ENCODE results near the gene DBN1. TPM values are rescaled to one million over a fixed set of nuclear protein-coding genes. Genes with fewer than 3 reads are reported as not detected.
A peak's percentile ranks its signal among the peaks of the same experiment; 100 is the strongest.

Gene DBN1
- total and polyA plus RNA-seq, 2 donors (not counting 1 experiment from before 2014, with no cell fraction given) = 1.4 to 1.9 TPM

DNA sequence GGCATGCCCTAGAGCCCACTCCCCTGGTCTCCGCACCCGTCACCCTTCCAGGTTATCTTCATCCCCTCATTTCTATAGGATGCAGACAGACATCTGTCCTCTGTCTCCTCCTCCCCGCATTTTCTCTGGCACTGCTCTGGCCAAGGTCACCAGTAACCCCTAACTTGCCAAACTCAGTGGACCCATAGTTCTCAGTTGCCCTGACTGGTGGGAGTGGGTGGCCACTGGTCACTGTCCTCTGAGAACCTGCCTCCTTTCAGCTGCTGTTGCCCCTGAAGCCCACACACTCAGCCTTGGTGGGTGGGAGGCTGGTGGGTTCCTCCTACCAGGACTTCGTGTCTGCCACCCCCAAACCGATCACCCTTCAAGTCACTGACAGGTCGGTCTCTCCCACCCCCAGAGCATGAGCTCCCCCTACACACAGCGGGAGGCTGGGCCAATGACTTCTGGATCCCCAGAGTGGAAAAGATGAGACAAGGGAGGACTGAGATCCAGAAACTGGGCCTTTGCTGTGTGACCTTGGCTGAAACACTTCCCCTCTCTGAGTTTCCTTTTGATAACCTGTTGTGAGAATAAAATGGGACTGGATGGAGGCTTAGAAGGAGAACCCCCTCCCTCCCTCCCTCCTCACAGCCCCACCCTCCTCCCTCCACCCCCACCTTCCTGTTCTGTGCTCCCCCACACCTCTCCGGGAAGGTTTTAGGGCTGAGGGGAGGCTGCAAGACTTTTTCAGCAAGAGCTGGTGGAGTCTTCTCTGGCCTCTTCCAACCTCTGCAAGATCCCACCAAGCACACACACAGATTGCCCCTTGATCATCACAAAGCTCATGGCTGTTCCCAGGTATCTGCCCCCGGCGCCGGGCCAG lies 2.4 kb upstream of the DBN1 start:
- peaks cover 35% of the 10 kb centered on the region for H3K4me1 Mint-ChIP-seq
- H3K27ac Mint-ChIP-seq = peak overlapping the region; percentile 28
- no peaks in the 10 kb centered on the region for H3K36me3 ChIP-seq (replicated peaks in 1 of 2; ENCODE audit: control extremely low read depth in 1 of 2, control insufficient read depth in 1 of 2, extremely low read depth in 1 of 2, insufficient read depth in 2 of 2, low read length in 1 of 2)
- H3K27ac ChIP-seq (ENCODE audit: low read length in 2 of 2) = no peak overlapping the region
- H3K9me3 ChIP-seq (ENCODE audit: control extremely low read depth in 1 of 3, control insufficient read depth in 2 of 3, insufficient read depth in 1 of 3, low read length in 2 of 3) = no peaks in the 10 kb centered on the region
- H4K20me1 ChIP-seq (ENCODE audit: control insufficient read depth, insufficient read depth, low read length, poor library complexity, severe bottlenecking) = peaks cover 11% of the 10 kb centered on the region
- ATAC-seq (ENCODE audit: low read depth) (no peak), DNase-seq (no peak)
- H3K4me1 ChIP-seq (ENCODE audit: control insufficient read depth in 2 of 2, insufficient read depth in 2 of 2, low read length in 2 of 2) = peaks cover 21 to 34% of the 10 kb centered on the region in 2 donors
- no peaks in the 10 kb centered on the region for H3K9me3 Mint-ChIP-seq (ENCODE audit: insufficient read depth)
- 94% methylated on average over 5 of the region's 11 CpGs for WGBS (ENCODE audit: insufficient coverage)
- H3K27me3 Mint-ChIP-seq = peaks cover 8% of the 10 kb centered on the region
- ChIA-PET CTCF (interaction anchor here (2.0 kb wide), 1 partner anchor 71 kb away, joined by 5 read pairs; no protein-coding TSS in a partner anchor), POLR2A (no interaction called here)
- no peak overlapping the region for H3K4me2 ChIP-seq (replicated peaks; ENCODE audit: low read depth, low read length, poor library complexity, severe bottlenecking)
- no peak for TF ChIP-seq EZH2 (IDR thresholded peaks at IDR 0.05; ENCODE audit: borderline replicate concordance, insufficient read depth, low read depth, low read length, poor library complexity, severe bottlenecking)
- TF ChIP-seq, protein P1, sequence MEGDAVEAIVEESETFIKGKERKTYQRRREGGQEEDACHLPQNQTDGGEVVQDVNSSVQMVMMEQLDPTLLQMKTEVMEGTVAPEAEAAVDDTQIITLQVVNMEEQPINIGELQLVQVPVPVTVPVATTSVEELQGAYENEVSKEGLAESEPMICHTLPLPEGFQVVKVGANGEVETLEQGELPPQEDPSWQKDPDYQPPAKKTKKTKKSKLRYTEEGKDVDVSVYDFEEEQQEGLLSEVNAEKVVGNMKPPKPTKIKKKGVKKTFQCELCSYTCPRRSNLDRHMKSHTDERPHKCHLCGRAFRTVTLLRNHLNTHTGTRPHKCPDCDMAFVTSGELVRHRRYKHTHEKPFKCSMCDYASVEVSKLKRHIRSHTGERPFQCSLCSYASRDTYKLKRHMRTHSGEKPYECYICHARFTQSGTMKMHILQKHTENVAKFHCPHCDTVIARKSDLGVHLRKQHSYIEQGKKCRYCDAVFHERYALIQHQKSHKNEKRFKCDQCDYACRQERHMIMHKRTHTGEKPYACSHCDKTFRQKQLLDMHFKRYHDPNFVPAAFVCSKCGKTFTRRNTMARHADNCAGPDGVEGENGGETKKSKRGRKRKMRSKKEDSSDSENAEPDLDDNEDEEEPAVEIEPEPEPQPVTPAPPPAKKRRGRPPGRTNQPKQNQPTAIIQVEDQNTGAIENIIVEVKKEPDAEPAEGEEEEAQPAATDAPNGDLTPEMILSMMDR (IDR thresholded peaks at IDR 0.05) = no peak
- no peak overlapping the region for H3K9ac ChIP-seq (ENCODE audit: low read length)
- peak overlapping the region; percentile 24 for H3K4me3 Mint-ChIP-seq
- intact Hi-C loops (cut with micrococcal nuclease) = no loop called here
- H3K4me3 ChIP-seq (ENCODE audit: control extremely low read depth in 1 of 5, extremely low read depth in 1 of 5, insufficient read depth in 1 of 5, low read depth in 2 of 5, low read length in 4 of 5) = no peak overlapping the region
- peaks cover 0 to 24% (median 7%) of the 10 kb centered on the region in 4 experiments for H3K27me3 ChIP-seq (replicated peaks in 1 of 4; ENCODE audit: control extremely low read depth in 1 of 4, control insufficient read depth in 3 of 4, insufficient read depth in 4 of 4, low read length in 3 of 4)
- H2AFZ ChIP-seq (ENCODE audit: insufficient read depth, low read depth, low read length, poor library complexity, severe bottlenecking) = no peak overlapping the region
- H3K79me2 ChIP-seq (ENCODE audit: control insufficient read depth, insufficient read depth, low read length) = no peaks in the 10 kb centered on the region

Data from B cell (primary cell).